Colonic mucosa (tissue), 4 donors: ENCODE data around the gene CBX8. TPM values are rescaled to one million over a fixed set of nuclear protein-coding genes. Genes with fewer than 3 reads are reported as not detected.
A peak's percentile ranks its signal among the peaks of the same experiment; 100 is the strongest.

ENCODE experiments used
- DNase-seq: peaks from one replicate; pipeline ENCODE4 v3.0.0-alpha.2; 2020
- H3K27ac ChIP-seq: fragments of 200-600 bp; one replicate; pipeline ENCODE4 v1.8.0; 2021
- H3K27me3 ChIP-seq: fragments of 200-600 bp; one replicate; pipeline ENCODE4 v1.8.0; 2021
- H3K36me3 ChIP-seq: fragments of 200-600 bp; one replicate; pipeline ENCODE4 v1.8.0; 2021
- H3K4me1 ChIP-seq: fragments of 200-600 bp; one replicate; pipeline ENCODE4 v1.8.0; 2021; ENCODE audit warnings: mild to moderate bottlenecking
- H3K4me3 ChIP-seq: fragments of 200-600 bp; one replicate; pipeline ENCODE4 v1.8.0; 2021
- H3K9ac ChIP-seq, 2 donors: one replicate each; pipeline ENCODE4 v1.7.0; 2013; ENCODE audit warnings: control low read depth in 2 of 2, low read depth in 2 of 2, low read length in 2 of 2
- H3K9me3 ChIP-seq: fragments of 200-600 bp; one replicate; pipeline ENCODE4 v1.8.0; 2021
- intact Hi-C: fragments of 100-400 bp; cut with DNase I; formaldehyde crosslinking; loops from one replicate; pipeline ENCODE4 v1.14.1; 2022
- total RNA-seq, 2 donors: library from RNA; stranded (reverse); fragmentation: NEBNext Ultra II Directional in 1 of 2; extraction: Animal tissue kit (Norgen Biotek cat#: 25700) in 1 of 2; gene quantifications; one replicate each; pipeline ENCODE4 v1.2.1, GENCODE V29; 2021
- TF ChIP-seq, protein P1 (sequence below): fragments of 200-600 bp; IDR thresholded peaks from one replicate; pipeline ENCODE4 v1.8.0; 2022; ENCODE audit warnings: antibody characterized with exemption, mild to moderate bottlenecking
- donor health status: healthy.
- donor health status: DM: no; HTN: no; CAD: no.
- donor health status: DM: no; HTN: no; CAD: no.

CBX8 gene
- total RNA-seq, 2 donors from 2014 or later, result 5.0 to 8.1 TPM

DNA sequence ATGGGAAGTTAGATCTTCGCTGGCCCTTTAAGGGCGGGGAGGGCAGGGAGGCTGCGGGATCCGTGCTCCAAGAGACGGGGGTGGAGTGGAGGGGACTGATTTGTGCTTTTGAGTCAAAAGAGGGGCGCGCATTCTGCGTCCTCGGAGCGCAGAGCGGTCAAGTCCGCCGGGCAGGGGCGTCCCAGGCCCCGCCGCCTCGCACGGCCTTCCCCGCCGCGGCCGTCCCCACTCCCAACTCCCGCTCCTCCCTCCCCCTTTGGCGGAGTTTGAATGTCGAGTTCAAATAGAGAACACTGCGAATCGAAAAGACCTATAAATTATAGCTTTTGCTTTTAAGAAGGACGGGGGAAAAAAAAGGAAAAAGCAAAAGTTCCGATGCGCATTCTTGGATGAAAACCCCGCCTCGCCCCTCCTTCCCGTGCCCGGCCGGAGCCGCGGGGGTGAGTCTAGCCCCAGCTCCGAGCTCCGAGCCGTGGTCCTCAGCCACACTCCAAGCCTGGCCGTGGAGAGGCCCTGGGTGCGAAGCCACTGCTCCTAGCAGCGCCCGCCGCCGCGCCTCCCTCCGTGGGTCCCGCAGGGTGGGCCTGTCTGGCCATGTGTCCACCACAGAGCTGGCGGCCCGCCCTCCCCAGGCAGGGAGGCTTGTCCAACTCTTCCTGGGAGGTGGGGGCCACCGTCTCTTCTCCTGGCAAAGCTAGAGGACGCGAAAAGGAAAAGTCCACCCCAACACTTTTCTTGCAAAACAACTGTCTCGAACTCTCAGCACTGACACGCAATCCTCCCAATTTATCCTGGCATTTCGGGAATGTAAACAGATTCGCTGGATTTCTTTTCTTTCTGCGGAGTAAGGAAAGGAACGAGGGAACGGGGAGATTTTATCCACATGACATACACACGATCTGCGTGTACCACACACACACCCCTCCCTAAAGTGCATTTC, 3.6 kb downstream of the CBX8 start:
- H3K27ac ChIP-seq, result no peak overlapping the region
- TF ChIP-seq, protein P1, sequence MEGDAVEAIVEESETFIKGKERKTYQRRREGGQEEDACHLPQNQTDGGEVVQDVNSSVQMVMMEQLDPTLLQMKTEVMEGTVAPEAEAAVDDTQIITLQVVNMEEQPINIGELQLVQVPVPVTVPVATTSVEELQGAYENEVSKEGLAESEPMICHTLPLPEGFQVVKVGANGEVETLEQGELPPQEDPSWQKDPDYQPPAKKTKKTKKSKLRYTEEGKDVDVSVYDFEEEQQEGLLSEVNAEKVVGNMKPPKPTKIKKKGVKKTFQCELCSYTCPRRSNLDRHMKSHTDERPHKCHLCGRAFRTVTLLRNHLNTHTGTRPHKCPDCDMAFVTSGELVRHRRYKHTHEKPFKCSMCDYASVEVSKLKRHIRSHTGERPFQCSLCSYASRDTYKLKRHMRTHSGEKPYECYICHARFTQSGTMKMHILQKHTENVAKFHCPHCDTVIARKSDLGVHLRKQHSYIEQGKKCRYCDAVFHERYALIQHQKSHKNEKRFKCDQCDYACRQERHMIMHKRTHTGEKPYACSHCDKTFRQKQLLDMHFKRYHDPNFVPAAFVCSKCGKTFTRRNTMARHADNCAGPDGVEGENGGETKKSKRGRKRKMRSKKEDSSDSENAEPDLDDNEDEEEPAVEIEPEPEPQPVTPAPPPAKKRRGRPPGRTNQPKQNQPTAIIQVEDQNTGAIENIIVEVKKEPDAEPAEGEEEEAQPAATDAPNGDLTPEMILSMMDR, result no peak
- no peak overlapping the region for H3K9ac ChIP-seq
- intact Hi-C loops, result loop anchor here (5.0 kb wide), 1 partner anchor 194 kb away; no protein-coding TSS in a partner anchor
- H3K9me3 ChIP-seq, result no peaks in the 10 kb centered on the region
- no peak for DNase-seq
- H3K27me3 ChIP-seq, result peaks cover 55% of the 10 kb centered on the region
- H3K36me3 ChIP-seq, result no peaks in the 10 kb centered on the region
- peak overlapping the region; percentile 17 for H3K4me3 ChIP-seq
- peaks cover 17% of the 10 kb centered on the region for H3K4me1 ChIP-seq

DNA sequence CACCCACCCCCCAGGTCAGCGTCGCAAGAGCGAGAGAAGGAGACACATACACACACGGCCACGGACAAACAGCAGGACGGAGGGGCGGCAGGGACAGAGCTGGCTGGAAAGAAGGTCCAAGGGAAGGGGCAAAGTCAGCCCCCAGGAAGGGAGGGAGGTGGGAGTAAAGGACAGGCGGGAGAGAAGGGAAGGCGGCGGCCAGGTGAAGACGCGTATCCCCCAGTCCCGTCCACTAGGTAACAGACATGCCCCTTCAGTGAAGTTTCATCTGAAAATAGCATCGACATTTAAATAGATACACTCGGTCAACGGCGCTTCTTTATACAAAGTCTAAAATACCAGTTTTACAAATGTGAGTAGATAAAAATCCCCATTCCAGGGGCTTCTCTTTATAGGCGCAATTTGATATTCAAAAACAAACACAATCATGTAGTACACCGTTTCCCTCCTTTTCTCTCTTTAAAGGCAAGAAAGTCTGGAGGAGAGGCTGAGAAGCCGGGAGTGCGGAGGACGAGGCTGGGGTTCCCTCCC, 4.5 kb downstream of the CBX8 start:
- peaks cover 49% of the 10 kb centered on the region for H3K27me3 ChIP-seq
- no peak overlapping the region for H3K27ac ChIP-seq
- H3K4me3 ChIP-seq, result no peak overlapping the region
- no peak overlapping the region for H3K9ac ChIP-seq
- H3K4me1 ChIP-seq, result peaks cover 12% of the 10 kb centered on the region
- H3K9me3 ChIP-seq, result no peaks in the 10 kb centered on the region
- intact Hi-C loops, result loop anchor here (5.0 kb wide), 1 partner anchor 195 kb away; no protein-coding TSS in a partner anchor
- no peak for DNase-seq
- TF ChIP-seq, protein P1, result no peak
- no peaks in the 10 kb centered on the region for H3K36me3 ChIP-seq

DNA sequence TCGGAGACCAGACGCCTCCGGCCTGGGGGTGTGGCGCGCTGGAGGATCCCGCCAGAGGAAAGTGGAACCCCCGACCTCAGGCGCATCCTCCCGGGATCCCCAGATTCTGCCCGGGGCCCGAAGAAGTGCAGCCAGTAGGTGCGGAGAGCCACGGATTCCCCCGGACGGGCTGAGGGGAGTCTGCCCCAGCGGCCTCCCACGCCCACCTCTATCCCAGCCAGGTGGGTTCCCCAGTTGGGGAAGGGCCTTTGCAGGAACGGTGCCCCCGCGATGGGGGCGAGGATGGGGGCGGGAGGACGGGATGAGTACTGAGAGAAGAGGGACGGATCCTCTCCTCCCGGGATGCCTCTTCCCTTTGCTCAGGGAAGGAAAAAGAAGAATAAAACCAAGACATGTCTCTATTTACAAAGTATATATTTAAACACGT, 5.1 kb downstream of the CBX8 start:
- Histone ChIP-seq H3K4me3 (no peak overlapping the region), H3K27me3 (peaks cover 49% of the 10 kb centered on the region), H3K4me1 (peaks cover 12% of the 10 kb centered on the region), H3K9me3 (no peaks in the 10 kb centered on the region), H3K9ac (no peak overlapping the region), H3K36me3 (no peaks in the 10 kb centered on the region), H3K27ac (no peak overlapping the region)
- TF ChIP-seq, protein P1, result no peak
- DNase-seq, result no peak
- intact Hi-C loops, result loop anchor here (5.0 kb wide), 1 partner anchor 196 kb away; no protein-coding TSS in a partner anchor

DNA sequence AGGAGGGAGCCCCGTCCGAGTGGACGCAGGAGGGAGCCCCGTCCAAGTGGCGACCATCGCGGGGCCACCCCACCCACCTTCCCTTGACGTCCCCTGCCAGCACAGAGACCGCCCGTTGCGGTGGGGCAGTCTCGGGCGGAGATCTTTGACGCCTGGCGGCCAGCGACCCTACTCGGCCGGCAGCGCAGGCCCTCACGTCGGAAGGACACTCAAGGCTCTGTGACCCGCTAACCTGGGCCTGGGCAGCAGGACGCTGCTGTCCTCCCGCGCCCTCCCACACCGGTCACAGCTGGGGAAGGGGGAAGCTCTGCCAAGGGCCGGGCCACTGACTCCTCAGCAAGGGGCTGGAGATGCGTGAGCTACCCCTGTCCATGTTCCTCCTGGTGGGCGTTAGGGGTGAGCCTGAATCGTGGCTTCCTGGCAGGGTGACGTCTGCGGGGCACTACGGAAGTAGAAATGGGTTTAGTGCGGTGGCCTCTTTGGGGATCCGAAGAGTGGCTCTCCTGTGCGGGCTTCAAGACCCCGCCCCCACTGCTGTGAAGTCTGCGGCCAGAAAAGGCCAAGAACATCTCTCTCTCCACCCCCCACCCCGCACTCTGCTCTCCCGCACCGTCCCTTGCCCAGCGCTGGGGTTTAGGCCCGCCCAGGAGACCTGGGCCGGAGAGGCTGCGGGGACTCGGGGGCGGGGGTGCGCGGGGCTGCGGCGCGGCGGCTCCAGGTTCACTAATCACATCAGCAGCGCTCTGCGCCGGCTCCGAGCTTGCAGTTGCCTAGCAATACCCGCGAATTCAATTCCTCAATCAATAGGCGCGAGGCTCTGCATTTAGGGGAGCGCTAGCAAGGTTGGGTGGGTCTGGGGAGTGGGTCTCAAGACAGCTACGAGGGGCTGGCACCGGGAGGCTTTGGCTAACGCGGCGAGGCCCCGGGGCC, 5.8 kb downstream of the CBX8 start:
- H3K36me3 ChIP-seq, result no peaks in the 10 kb centered on the region
- TF ChIP-seq, protein P1, result no peak
- no peak overlapping the region for H3K4me3 ChIP-seq
- peak overlapping the region in 1 of 2 donors; percentile 2 for H3K9ac ChIP-seq
- no peak overlapping the region for H3K27ac ChIP-seq
- H3K4me1 ChIP-seq, result peaks cover 12% of the 10 kb centered on the region
- peaks cover 51% of the 10 kb centered on the region for H3K27me3 ChIP-seq
- DNase-seq, result no peak
- no peaks in the 10 kb centered on the region for H3K9me3 ChIP-seq
- intact Hi-C loops, result loop anchor here (5.0 kb wide), 1 partner anchor 196 kb away; no protein-coding TSS in a partner anchor
